Keratinocyte (primary cell): Measurements from ENCODE around the gene SLC9A4.

Experiments
- CTCF ChIP-seq, 3 experiments: IDR thresholded peaks in 1 of 3; conservative IDR thresholded peaks in 1 of 3; optimal IDR thresholded peaks in 1 of 3; 2 replicates in 2 of 3; 3 replicates in 1 of 3; pipeline versions ENCODE3 to v1.5.1; 2011; ENCODE audit warnings: low read length in 3 of 3, mild to moderate bottlenecking in 3 of 3, moderate library complexity in 2 of 3, control low read depth in 1 of 3, inconsistent platforms in 1 of 3; ENCODE audit not compliant: insufficient read depth in 2 of 3; ENCODE audit errors: extremely low read depth in 1 of 3
- EZH2 ChIP-seq: IDR thresholded peaks from one replicate; pipeline ENCODE4 v1.6.1; 2012; ENCODE audit warnings: inconsistent platforms, mild to moderate bottlenecking, low read length, moderate library complexity

- no peak for TF ChIP-seq CTCF (optimal IDR thresholded peaks at IDR 0.05 in 1 of 3, IDR thresholded peaks at IDR 0.05 in 1 of 3, conservative IDR thresholded peaks at IDR 0.05 in 1 of 3; ENCODE audit: extremely low read depth in 1 of 3, insufficient read depth in 2 of 3, low read length in 3 of 3)
- TF ChIP-seq EZH2: no peak
These were observed 71.2 kb downstream of the SLC9A4 start for GRCh38 chr2:102544182-102544581.
